ENCODE data around the gene SHE. TPM values are rescaled to one million over a fixed set of nuclear protein-coding genes. Genes with fewer than 3 reads are reported as not detected.

Gene SHE
- total RNA-seq, 1 donor from 2014 or later = 0.20 TPM

GRCh38 chr1:154445040-154445472 lies 57.2 kb downstream of the SHE start:
- TF ChIP-seq, protein P1, sequence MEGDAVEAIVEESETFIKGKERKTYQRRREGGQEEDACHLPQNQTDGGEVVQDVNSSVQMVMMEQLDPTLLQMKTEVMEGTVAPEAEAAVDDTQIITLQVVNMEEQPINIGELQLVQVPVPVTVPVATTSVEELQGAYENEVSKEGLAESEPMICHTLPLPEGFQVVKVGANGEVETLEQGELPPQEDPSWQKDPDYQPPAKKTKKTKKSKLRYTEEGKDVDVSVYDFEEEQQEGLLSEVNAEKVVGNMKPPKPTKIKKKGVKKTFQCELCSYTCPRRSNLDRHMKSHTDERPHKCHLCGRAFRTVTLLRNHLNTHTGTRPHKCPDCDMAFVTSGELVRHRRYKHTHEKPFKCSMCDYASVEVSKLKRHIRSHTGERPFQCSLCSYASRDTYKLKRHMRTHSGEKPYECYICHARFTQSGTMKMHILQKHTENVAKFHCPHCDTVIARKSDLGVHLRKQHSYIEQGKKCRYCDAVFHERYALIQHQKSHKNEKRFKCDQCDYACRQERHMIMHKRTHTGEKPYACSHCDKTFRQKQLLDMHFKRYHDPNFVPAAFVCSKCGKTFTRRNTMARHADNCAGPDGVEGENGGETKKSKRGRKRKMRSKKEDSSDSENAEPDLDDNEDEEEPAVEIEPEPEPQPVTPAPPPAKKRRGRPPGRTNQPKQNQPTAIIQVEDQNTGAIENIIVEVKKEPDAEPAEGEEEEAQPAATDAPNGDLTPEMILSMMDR (IDR thresholded peaks at IDR 0.05) = no peak
- no peak for DNase-seq (ENCODE audit: low spot score)
- H3K27ac Mint-ChIP-seq (ENCODE audit: unreplicated experiment) = peak overlapping the region; percentile 27
- H3K4me1 Mint-ChIP-seq (ENCODE audit: low read depth) = peaks cover 48% of the 10 kb centered on the region
- peaks cover 2% of the 10 kb centered on the region for H3K36me3 Mint-ChIP-seq (ENCODE audit: low read depth)
- no peaks in the 10 kb centered on the region for H3K9me3 Mint-ChIP-seq (ENCODE audit: low read depth)
- no peaks in the 10 kb centered on the region for H3K27me3 Mint-ChIP-seq (ENCODE audit: low read depth)
- no peak overlapping the region for H3K4me3 Mint-ChIP-seq (ENCODE audit: unreplicated experiment)

DNA sequence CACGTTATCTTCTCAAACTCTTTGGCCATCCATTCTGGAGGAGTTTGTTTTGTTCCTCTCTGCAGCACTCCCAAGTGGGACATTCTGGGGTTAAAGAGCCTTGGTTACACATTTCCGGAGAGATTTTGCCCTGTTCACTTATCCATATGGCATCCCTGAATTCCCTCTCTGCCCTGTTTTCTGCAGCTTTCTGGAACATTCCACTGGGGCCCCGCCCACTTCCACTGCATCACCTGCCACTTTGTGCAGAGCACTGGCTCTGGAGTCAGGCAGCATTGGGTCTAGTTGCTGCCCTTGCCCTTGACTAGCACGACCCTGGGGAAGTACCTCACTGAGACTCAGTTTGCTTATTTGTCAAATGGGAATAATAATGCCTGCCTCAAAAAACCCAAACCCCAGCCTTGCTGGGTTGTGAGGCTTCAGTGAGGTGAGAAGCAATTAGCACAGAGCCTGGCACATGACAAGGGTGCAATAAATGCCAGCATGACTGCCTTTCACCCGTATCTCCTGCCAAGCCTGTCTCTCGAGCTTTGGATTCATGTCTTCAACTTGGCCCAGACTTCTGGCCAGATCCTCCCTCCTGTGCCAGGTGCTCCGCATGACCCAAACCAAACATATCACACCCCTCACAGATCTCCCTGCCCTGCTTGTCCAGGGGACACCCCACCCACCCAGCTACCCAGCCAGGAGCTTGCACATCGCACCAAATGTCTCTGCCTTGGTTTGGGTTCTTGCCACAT lies 58.8 kb downstream of the SHE start:
- H3K36me3 Mint-ChIP-seq (ENCODE audit: low read depth) = peaks cover 2% of the 10 kb centered on the region
- TF ChIP-seq, protein P1 (IDR thresholded peaks at IDR 0.05) = no peak
- H3K27ac Mint-ChIP-seq (ENCODE audit: unreplicated experiment) = no peak overlapping the region
- no peaks in the 10 kb centered on the region for H3K27me3 Mint-ChIP-seq (ENCODE audit: low read depth)
- peaks cover 49% of the 10 kb centered on the region for H3K4me1 Mint-ChIP-seq (ENCODE audit: low read depth)
- no peak overlapping the region for H3K4me3 Mint-ChIP-seq (ENCODE audit: unreplicated experiment)
- H3K9me3 Mint-ChIP-seq (ENCODE audit: low read depth) = no peaks in the 10 kb centered on the region
- no peak for DNase-seq (ENCODE audit: low spot score)

DNA sequence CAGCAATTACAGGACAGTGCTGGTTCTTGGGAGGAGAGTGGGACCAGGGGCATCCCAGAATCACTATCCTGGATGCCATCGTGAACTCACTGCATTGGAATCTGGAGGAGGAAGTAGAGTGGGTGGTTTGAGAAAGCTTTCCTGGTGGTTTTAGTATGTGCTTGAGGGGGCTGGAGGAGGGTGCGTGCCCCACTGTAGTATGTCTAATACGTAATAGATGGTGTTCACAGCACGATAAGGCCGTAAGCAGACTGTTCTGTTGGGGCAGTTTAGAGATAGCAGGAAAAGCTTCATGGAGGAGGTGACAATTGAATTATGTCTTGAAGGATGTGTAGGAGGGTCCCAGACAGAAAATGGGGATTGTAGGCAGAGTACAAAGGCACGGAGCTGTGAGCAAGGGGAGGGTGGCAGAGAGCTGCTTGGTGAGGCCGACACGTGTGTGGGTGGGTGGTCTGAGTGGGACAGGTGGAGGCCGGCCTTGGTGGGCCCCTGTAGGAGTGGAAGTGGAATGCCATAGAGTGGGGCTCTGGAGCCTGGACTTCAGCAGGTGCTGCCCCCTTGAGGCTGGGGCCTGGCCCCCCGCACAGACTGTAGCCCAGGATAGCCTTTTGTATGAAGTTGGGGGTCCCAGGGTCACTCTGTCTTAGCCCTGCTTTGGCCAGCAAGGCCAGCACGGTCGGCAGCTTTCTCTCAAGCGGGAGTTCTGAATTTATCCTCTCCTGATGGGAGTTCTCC lies 60.0 kb downstream of the SHE start:
- no peaks in the 10 kb centered on the region for H3K9me3 Mint-ChIP-seq (ENCODE audit: low read depth)
- no peaks in the 10 kb centered on the region for H3K27me3 Mint-ChIP-seq (ENCODE audit: low read depth)
- H3K4me3 Mint-ChIP-seq (ENCODE audit: unreplicated experiment) = no peak overlapping the region
- peaks cover 49% of the 10 kb centered on the region for H3K4me1 Mint-ChIP-seq (ENCODE audit: low read depth)
- DNase-seq (ENCODE audit: low spot score) = no peak
- H3K36me3 Mint-ChIP-seq (ENCODE audit: low read depth) = peaks cover 2% of the 10 kb centered on the region
- H3K27ac Mint-ChIP-seq (ENCODE audit: unreplicated experiment) = peak overlapping the region; percentile 83
- TF ChIP-seq, protein P1 (IDR thresholded peaks at IDR 0.05) = peak; percentile 63

- Mint-ChIP-seq H3K4me1 (ENCODE audit: low read depth) (peaks cover 45% of the 10 kb centered on the region), H3K36me3 (ENCODE audit: low read depth) (peaks cover 2% of the 10 kb centered on the region), H3K9me3 (ENCODE audit: low read depth) (no peaks in the 10 kb centered on the region), H3K4me3 (ENCODE audit: unreplicated experiment) (no peak overlapping the region), H3K27me3 (ENCODE audit: low read depth) (no peaks in the 10 kb centered on the region), H3K27ac (ENCODE audit: unreplicated experiment) (no peak overlapping the region)
- DNase-seq (ENCODE audit: low spot score) = no peak
- TF ChIP-seq, protein P1 (IDR thresholded peaks at IDR 0.05) = no peak
Observed at GRCh38 chr1:154441241-154441888, 60.8 kb downstream of the SHE start.
